ENCODE data around the gene DAB1. TPM values are rescaled to one million over a fixed set of nuclear protein-coding genes. Genes with fewer than 3 reads are reported as not detected.

The DAB1 gene
- total RNA-seq, 1 donor from 2014 or later, result not detected

- Mint-ChIP-seq H3K27me3 (ENCODE audit: low read depth) (peaks cover 11% of the 10 kb centered on the region), H3K36me3 (ENCODE audit: low read depth) (no peaks in the 10 kb centered on the region), H3K4me1 (ENCODE audit: low read depth) (no peaks in the 10 kb centered on the region), H3K4me3 (ENCODE audit: unreplicated experiment) (no peak overlapping the region), H3K9me3 (ENCODE audit: low read depth) (no peaks in the 10 kb centered on the region), H3K27ac (ENCODE audit: unreplicated experiment) (no peak overlapping the region)
- no peak for DNase-seq (ENCODE audit: low spot score)
- no peak for TF ChIP-seq CTCF (IDR thresholded peaks at IDR 0.05)
Observed at GRCh38 chr1:57381426-57381825, 42.4 kb downstream of the DAB1 start.

- Mint-ChIP-seq H3K27ac (ENCODE audit: unreplicated experiment) (no peak overlapping the region), H3K4me1 (ENCODE audit: low read depth) (no peaks in the 10 kb centered on the region)
Observed at GRCh38 chr1:57380923-57381322, 42.9 kb downstream of the DAB1 start.

GRCh38 chr1:57378534-57378933 is 45.3 kb downstream of the DAB1 start:
- no peak overlapping the region for H3K27ac Mint-ChIP-seq (ENCODE audit: unreplicated experiment)
- H3K36me3 Mint-ChIP-seq (ENCODE audit: low read depth), result no peaks in the 10 kb centered on the region
- peaks cover 8% of the 10 kb centered on the region for H3K27me3 Mint-ChIP-seq (ENCODE audit: low read depth)
- no peaks in the 10 kb centered on the region for H3K4me1 Mint-ChIP-seq (ENCODE audit: low read depth)
- no peak for DNase-seq (ENCODE audit: low spot score)
- H3K4me3 Mint-ChIP-seq (ENCODE audit: unreplicated experiment), result no peak overlapping the region
- no peaks in the 10 kb centered on the region for H3K9me3 Mint-ChIP-seq (ENCODE audit: low read depth)
- TF ChIP-seq CTCF (IDR thresholded peaks at IDR 0.05), result no peak

More at GRCh38 chr1:57380923-57381322, 42.9 kb downstream of the DAB1 start:
- DNase-seq (ENCODE audit: low spot score), result no peak
- H3K36me3 Mint-ChIP-seq (ENCODE audit: low read depth), result no peaks in the 10 kb centered on the region
- no peak overlapping the region for H3K4me3 Mint-ChIP-seq (ENCODE audit: unreplicated experiment)
- no peak for TF ChIP-seq CTCF (IDR thresholded peaks at IDR 0.05)
- peaks cover 11% of the 10 kb centered on the region for H3K27me3 Mint-ChIP-seq (ENCODE audit: low read depth)
- no peaks in the 10 kb centered on the region for H3K9me3 Mint-ChIP-seq (ENCODE audit: low read depth)

- DNase-seq (ENCODE audit: low spot score), result no peak
- H3K4me1 Mint-ChIP-seq (ENCODE audit: low read depth), result no peaks in the 10 kb centered on the region
- H3K27ac Mint-ChIP-seq (ENCODE audit: unreplicated experiment), result no peak overlapping the region
- TF ChIP-seq CTCF (IDR thresholded peaks at IDR 0.05), result peak; percentile 27
- H3K36me3 Mint-ChIP-seq (ENCODE audit: low read depth), result no peaks in the 10 kb centered on the region
- H3K4me3 Mint-ChIP-seq (ENCODE audit: unreplicated experiment), result no peak overlapping the region
- H3K27me3 Mint-ChIP-seq (ENCODE audit: low read depth), result peaks cover 5% of the 10 kb centered on the region
- H3K9me3 Mint-ChIP-seq (ENCODE audit: low read depth), result no peaks in the 10 kb centered on the region
Observed at GRCh38 chr1:57377339-57378139, 46.3 kb downstream of the DAB1 start.

GRCh38 chr1:57376041-57376440 is 47.8 kb downstream of the DAB1 start:
- Mint-ChIP-seq H3K27me3 (ENCODE audit: low read depth) (peaks cover 5% of the 10 kb centered on the region), H3K4me1 (ENCODE audit: low read depth) (no peaks in the 10 kb centered on the region), H3K9me3 (ENCODE audit: low read depth) (no peaks in the 10 kb centered on the region), H3K4me3 (ENCODE audit: unreplicated experiment) (no peak overlapping the region), H3K36me3 (ENCODE audit: low read depth) (no peaks in the 10 kb centered on the region), H3K27ac (ENCODE audit: unreplicated experiment) (no peak overlapping the region)
- no peak for DNase-seq (ENCODE audit: low spot score)
- no peak for TF ChIP-seq CTCF (IDR thresholded peaks at IDR 0.05)
